ENCODE data around the gene FURIN.
"Not testable (repeated sequence)": the region's sequence is repeated elsewhere in the genome, so short reads cannot be mapped to it uniquely, and the experiment has no call there.

Gene FURIN

DNA sequence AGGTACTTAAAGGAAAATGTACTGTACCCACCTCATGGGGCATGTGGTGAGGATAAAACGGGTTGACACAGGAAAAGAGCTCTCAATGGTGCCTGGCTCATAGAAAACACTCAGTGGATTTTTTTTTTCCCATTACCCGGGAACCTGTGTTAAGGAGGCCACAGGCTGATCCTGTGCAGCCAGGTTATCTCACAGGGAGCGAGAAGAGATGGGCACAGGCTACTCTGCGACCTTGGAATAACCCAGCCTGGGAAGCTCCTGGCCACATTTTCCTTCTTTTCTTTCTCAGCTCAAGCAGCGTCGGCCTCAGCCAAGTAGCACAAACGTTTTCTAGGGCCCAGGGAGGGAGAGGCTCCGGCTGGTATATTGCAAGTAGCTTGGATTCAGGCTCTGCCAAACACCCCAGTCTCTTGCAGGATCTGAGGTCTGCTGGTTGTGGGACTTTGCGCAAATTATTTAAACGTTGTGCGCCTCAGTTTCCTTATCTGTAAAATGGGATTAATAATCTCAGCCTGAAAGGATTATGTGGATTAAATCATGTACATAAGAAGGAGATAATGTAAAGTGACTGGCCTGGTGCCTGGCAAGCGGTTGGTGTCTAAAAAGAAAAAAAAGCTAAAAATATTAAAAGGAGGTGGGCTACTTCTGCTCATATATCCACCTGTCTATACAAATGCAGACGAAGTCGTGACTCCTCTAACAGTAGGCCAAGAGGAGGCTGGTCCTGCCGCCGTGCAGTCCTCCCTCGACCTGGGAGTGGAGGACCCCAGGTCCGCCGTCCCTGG, 2.2 kb downstream of the FURIN start:
- DNase-seq (ENCODE audit: low spot score) = peak; percentile 24

DNA sequence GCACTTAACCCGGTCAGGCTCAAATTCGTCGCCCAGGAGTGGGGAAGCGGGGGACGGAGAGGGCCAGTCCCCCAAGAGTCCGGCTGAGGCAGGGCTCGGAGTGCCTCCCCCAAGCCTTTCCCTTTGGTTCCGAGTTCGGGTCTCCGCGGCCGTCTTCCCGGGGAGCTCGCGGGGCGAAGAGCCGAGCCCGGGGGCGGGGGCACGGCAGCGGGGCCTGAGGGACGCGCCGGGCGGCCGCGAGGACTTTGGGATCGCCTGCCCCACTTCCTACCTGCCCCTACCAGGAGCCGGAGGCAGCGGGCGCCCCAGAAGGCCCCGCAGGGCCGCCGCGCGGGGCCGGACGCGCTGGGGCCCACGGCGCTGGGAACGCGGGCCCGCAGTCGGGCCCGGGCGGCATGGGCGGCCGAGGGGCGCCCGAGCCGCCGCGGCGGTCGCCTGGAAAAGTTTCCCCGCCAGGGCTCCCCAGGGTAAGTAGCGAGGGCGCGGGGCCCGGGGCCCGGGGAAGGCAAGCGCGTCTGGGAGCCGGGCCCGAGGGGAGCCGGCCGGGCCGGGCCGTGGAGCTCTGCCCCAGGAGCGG, 2.8 kb downstream of the FURIN start:
- peak; percentile 52 for DNase-seq (ENCODE audit: low spot score)

DNA sequence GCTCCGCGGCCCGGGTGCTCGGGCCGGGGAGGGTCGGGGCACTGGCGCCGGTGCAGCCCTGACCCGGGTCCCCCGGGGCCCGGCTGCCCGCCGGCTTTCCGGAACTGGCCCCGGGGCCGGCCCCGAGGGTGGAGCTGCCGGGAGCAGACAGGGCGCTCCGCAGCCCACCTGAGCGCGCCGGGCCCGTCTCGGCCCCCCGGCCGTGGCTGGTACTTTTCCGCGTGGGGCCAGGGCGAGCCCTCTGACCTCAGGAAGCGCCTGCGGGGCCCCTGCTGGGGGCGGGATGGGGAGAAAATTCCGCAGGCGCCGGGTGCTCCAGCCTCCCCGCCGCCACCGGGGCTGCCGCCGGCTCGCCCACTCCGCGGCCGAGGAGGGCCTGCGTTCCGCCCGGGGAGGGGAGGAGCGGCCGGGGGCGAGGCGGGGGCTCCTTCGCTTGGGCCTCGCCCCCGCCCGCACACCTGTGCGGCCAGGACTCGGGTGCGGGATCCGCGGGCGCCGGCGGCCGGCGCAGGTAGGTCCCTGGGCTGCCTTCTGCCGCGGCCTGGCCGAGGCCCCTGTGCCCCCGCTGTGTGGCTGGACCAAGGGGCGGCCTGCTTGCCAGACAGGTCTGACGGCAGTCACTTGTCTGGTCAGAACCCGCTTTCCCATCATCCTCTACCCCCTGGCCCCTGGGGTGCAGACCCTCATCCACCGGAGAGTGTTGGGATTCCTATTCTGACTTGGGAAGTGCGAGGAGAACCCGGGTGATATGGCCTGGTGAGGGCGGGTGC, 3.5 kb downstream of the FURIN start:
- DNase-seq (ENCODE audit: low spot score) = peak; percentile 28

DNA sequence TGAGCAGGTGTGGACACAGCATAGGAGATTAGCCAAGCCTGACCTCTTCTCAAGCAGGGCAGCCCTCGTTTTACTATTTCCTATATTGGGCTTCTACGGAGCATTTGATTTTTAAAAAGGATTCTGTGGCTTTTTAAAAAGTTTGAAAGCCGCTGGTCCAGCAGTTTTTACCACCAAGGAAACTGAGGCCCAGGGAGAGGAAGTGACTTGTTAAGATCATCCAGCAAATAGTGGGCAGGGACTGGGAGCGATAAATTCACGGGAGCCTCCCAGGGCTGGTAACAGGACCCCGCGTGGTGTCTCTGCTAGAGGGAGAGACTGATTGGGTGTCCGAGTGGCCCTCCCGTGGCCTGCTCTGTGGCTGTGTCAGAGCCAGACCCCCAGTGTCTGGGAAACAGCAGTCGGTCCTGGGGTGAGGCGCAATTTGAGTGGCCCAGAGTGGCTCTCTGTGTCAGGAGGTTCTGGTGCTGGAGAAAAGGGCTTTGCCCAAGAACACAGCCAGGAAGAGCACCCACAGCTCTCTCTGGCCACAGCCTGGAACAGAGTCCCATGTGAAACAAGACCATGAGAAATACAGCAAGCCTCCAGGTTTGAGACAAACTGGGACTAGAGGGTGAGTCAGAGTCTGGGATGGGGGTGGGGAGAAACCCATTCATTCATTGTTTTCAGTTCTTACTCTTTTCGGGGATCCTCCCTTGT, 4.2 kb downstream of the FURIN start:
- DNase-seq (ENCODE audit: low spot score) = peak; percentile 82

DNA sequence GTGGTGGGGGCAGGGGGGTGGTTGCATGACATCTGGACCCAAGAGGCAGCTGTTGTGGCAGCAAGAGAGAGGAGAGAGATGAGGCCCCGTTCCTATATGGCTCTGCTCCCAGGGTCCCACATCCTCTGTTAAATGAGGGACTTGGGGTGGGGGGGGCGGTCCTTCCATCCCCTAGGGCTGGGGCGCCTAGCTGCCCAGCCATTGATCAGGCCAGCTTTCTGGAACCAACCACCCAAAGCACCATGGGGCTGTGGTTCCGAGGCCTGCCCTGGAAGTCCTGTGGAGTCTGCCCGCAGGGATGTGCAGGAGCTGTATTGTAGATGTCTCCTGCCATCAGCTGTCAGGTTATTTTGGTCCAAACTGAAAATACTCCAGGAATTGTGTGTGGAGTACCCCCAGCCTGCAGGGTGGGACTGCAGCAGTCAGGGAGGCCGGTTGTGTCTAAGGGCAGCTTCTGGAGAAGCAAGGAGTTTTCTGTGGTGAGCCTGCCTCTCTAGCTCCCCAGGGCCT, 5.2 kb downstream of the FURIN start:
- no peak for DNase-seq (ENCODE audit: low spot score)

DNA sequence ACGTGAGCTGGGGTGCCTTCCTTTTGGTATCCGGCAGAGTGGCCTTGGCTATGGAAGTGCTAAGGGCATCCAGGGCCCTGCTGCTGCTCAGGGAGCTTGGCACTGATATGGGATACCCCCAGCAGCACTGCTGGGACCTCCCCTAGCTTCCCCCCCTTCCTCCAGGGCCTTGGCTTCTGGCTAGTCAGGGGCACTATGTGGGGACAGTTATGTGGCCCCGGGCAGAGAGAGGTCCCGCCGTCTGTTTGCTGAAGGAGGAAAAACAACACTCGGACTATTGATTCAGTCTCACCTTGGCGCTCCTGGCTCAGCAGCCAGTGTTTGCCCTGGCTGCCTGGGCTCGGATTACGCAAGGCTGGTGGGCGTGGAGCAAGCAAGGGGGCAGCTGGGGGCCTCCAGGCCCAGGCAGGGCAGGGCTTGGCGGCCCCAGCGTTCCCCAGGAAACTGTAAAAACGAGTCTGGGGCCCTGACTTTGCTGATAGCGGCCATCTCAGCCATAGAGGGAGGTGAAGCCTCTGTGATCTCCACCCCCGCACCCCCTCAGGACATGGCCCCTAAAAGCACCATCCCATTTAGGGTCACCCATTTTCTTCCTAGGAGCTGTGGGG, 5.7 kb downstream of the FURIN start:
- DNase-seq (ENCODE audit: low spot score) = peak; percentile 44

DNA sequence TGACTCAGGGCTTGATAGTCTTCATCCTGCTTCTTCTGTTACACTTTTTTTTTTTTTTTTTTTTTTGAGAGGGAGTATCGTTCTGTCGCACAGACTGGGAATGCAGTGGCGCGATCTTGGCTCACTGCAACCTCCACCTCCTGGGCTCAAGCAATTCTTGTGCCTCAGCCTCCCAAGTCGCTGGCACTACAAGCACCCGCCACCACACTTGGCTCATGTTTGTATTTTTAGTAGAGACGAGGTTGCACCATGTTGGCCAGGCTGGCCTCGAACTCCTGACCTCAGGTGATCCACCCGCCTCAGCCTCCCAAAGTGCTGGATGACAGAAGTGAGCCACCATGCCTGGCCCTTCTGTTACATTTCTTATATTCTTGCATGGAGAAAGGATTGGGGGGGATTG, 6.6 kb downstream of the FURIN start:
- DNase-seq (ENCODE audit: low spot score) = not testable (repeated sequence)

DNA sequence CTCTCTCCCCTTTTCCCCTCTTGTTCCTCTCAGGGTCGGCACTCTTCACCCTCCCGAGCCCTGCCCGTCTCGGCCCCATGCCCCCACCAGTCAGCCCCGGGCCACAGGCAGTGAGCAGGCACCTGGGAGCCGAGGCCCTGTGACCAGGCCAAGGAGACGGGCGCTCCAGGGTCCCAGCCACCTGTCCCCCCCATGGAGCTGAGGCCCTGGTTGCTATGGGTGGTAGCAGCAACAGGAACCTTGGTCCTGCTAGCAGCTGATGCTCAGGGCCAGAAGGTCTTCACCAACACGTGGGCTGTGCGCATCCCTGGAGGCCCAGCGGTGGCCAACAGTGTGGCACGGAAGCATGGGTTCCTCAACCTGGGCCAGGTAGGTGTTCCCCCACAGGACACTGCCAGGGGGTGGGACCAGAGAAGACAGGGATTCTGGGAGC, 7.2 kb downstream of the FURIN start:
- no peak for DNase-seq (ENCODE audit: low spot score)

DNA sequence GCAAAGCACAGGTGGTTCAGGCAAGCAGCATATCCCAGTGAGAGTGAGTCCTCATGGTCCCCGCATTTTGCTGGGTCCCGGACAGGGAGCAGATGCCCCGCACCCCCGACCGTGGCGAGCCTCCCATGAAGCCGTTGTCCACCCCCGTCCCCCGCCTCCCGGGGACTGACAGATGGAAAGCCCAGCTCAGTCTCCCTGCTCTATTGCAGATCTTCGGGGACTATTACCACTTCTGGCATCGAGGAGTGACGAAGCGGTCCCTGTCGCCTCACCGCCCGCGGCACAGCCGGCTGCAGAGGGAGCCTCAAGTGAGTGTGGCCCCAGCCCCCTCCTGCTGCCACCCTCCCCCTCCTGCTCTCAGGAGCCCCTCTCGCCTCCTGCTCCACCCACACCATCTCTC, 7.7 kb downstream of the FURIN start:
- DNase-seq (ENCODE audit: low spot score) = no peak

DNA sequence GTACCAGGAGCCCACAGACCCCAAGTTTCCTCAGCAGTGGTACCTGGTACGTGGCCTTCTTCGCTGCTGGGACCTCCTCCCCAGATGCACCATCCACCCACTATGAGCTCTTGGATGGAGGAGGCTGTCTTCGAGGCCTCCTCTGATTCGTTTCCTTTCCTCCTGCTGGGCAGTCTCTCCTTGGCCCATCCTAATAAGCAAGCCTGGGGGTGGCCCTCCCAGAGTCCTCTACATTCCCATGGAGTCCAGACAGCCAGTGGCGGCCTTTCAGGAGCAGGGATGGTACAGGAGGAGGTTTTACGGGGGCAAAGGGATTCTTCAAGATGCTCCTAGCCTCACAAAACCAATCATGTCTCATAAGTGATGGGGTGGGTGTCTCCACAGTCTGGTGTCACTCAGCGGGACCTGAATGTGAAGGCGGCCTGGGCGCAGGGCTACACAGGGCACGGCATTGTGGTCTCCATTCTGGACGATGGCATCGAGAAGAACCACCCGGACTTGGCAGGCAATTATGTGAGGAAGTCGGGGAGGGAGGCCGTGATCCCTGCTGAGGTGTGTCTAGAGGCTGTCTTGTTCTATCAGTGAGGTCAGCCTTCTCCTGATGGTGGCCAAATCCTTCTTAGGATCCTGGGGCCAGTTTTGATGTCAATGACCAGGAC, 8.3 kb downstream of the FURIN start:
- no peak for DNase-seq (ENCODE audit: low spot score)

DNA sequence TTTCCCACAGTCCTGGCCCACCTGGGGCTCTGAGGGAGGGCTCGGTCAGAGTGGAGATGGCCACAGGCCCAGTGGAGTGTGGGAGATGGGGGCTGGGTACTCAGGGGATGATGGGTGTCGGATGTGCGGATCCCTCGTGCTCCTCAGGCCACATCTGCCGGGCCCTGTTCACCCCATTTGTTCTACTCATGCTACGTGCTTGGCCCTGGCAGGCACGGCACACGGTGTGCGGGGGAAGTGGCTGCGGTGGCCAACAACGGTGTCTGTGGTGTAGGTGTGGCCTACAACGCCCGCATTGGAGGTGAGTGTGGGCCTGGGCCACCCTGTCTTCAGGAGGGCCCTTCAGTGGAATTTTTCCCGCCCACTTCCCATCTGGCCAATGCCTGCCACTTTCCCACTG, 8.9 kb downstream of the FURIN start:
- DNase-seq (ENCODE audit: low spot score) = no peak

DNA sequence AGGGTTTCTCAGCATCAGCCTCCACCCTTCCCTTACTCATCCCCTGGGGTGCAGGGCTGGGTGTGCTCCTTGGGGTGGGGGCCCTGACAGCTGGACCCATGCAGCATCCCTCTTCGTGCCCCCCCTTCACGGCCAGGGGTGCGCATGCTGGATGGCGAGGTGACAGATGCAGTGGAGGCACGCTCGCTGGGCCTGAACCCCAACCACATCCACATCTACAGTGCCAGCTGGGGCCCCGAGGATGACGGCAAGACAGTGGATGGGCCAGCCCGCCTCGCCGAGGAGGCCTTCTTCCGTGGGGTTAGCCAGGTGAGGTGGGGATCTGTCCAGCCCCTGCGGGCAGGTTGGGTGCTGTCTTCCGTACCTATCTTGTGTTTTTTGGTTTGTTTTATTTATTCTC, 9.6 kb downstream of the FURIN start:
- no peak for DNase-seq (ENCODE audit: low spot score)

DNA sequence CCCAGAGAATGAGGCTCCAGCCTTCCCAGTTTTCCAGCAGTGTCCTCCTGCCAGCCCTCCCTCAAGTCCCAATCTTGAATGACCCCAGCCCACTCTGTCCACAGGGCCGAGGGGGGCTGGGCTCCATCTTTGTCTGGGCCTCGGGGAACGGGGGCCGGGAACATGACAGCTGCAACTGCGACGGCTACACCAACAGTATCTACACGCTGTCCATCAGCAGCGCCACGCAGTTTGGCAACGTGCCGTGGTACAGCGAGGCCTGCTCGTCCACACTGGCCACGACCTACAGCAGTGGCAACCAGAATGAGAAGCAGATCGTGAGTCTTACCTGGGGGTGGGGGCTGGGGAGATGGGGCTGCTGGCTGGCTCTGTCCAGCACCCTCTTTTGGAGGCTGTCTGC, 10.3 kb downstream of the FURIN start:
- DNase-seq (ENCODE audit: low spot score) = no peak

DNA sequence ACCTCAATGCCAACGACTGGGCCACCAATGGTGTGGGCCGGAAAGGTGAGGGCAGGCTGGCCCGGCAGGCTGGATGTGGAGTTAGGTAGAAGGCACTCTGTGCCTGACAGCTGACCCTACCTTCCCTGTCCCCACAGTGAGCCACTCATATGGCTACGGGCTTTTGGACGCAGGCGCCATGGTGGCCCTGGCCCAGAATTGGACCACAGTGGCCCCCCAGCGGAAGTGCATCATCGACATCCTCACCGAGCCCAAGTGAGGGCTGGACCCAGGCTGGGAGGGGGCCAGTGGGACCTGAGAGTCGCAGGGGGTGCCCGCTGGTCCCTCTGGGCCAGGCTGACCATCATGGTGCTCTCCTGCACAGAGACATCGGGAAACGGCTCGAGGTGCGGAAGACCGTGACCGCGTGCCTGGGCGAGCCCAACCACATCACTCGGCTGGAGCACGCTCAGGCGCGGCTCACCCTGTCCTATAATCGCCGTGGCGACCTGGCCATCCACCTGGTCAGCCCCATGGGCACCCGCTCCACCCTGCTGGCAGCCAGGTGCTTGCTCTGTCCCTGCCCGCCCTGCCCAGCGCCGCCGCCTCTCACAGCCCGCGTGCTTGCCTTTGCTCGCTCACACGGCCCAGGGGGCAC, 11.5 kb downstream of the FURIN start:
- no peak for DNase-seq (ENCODE audit: low spot score)

DNA sequence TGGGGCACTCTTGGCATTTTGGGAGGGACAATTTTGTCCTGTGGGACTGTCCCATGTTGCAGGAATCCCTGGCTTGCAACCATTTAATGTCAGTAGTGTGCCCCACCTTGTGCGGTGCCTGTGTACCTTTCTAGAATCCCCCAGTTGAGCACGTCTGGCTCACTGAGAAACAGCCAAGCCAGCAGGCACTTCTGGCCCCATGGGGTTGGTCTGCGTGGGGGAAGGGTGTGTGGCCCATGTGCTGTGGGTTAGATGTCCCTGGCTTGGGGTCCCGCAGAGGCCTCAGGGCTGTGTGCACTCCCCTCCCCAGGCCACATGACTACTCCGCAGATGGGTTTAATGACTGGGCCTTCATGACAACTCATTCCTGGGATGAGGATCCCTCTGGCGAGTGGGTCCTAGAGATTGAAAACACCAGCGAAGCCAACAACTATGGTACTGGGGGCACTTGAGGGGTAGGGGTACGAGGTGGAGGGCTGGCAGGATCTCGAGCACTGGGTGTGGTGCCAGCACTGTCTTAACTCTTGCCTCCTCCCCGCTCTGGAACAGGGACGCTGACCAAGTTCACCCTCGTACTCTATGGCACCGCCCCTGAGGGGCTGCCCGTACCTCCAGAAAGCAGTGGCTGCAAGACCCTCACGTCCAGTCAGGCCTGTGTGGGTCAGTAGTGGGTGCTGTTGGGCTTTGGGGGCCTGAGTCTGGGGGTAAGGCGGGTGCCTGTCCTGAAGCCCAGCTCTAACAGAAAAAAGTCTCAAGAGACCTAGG, 12.2 kb downstream of the FURIN start:
- no peak for DNase-seq (ENCODE audit: low spot score)

DNA sequence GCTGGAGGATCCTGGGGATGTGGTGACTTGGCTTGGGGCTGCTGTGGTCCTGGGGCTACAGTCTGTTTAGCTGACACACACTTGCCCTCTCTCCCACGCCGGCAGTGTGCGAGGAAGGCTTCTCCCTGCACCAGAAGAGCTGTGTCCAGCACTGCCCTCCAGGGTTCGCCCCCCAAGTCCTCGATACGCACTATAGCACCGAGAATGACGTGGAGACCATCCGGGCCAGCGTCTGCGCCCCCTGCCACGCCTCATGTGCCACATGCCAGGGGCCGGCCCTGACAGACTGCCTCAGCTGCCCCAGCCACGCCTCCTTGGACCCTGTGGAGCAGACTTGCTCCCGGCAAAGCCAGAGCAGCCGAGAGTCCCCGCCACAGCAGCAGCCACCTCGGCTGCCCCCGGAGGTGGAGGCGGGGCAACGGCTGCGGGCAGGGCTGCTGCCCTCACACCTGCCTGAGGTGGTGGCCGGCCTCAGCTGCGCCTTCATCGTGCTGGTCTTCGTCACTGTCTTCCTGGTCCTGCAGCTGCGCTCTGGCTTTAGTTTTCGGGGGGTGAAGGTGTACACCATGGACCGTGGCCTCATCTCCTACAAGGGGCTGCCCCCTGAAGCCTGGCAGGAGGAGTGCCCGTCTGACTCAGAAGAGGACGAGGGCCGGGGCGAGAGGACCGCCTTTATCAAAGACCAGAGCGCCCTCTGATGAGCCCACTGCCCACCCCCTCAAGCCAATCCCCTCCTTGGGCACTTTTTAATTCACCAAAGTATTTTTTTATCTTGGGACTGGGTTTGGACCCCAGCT, 13.0 kb downstream of the FURIN start:
- DNase-seq (ENCODE audit: low spot score) = no peak

DNA sequence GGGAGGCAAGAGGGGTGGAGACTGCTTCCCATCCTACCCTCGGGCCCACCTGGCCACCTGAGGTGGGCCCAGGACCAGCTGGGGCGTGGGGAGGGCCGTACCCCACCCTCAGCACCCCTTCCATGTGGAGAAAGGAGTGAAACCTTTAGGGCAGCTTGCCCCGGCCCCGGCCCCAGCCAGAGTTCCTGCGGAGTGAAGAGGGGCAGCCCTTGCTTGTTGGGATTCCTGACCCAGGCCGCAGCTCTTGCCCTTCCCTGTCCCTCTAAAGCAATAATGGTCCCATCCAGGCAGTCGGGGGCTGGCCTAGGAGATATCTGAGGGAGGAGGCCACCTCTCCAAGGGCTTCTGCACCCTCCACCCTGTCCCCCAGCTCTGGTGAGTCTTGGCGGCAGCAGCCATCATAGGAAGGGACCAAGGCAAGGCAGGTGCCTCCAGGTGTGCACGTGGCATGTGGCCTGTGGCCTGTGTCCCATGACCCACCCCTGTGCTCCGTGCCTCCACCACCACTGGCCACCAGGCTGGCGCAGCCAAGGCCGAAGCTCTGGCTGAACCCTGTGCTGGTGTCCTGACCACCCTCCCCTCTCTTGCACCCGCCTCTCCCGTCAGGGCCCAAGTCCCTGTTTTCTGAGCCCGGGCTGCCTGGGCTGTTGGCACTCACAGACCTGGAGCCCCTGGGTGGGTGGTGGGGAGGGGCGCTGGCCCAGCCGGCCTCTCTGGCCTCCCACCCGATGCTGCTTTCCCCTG, 13.8 kb downstream of the FURIN start:
- DNase-seq (ENCODE audit: low spot score) = no peak

DNA sequence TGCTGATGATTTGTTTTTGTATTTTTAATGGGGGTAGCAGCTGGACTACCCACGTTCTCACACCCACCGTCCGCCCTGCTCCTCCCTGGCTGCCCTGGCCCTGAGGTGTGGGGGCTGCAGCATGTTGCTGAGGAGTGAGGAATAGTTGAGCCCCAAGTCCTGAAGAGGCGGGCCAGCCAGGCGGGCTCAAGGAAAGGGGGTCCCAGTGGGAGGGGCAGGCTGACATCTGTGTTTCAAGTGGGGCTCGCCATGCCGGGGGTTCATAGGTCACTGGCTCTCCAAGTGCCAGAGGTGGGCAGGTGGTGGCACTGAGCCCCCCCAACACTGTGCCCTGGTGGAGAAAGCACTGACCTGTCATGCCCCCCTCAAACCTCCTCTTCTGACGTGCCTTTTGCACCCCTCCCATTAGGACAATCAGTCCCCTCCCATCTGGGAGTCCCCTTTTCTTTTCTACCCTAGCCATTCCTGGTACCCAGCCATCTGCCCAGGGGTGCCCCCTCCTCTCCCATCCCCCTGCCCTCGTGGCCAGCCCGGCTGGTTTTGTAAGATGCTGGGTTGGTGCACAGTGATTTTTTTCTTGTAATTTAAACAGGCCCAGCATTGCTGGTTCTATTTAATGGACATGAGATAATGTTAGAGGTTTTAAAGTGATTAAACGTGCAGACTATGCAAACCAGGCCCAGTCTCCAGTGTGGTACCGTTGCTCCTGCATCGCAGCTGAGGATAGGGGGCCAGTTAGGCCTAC, 14.6 kb downstream of the FURIN start:
- no peak for DNase-seq (ENCODE audit: low spot score)
